Activated CD4-positive, alpha-beta T cell treated with anti-CD3 and anti-CD28 coated beads for 4 hours (primary cell): Measurements from ENCODE around the gene PWWP2A.
"Not testable (repeated sequence)": the region's sequence is repeated elsewhere in the genome, so short reads cannot be mapped to it uniquely, and the experiment has no call there.

Experiments used
- DNase-seq, 2 donors: peaks; one replicate each; pipeline ENCODE4 v3.0.0-alpha.2; 2020

Gene PWWP2A, protein sequence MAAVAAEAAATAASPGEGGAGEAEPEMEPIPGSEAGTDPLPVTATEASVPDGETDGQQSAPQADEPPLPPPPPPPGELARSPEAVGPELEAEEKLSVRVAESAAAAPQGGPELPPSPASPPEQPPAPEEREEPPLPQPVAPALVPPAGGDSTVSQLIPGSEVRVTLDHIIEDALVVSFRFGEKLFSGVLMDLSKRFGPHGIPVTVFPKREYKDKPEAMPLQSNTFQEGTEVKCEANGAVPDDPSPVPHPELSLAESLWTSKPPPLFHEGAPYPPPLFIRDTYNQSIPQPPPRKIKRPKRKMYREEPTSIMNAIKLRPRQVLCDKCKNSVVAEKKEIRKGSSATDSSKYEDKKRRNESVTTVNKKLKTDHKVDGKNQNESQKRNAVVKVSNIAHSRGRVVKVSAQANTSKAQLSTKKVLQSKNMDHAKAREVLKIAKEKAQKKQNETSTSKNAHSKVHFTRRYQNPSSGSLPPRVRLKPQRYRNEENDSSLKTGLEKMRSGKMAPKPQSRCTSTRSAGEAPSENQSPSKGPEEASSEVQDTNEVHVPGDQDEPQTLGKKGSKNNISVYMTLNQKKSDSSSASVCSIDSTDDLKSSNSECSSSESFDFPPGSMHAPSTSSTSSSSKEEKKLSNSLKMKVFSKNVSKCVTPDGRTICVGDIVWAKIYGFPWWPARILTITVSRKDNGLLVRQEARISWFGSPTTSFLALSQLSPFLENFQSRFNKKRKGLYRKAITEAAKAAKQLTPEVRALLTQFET

GRCh38 chr5:160119142-160119904, at the start of gene PWWP2A:
Gene PWWP2A (minus strand): TSS chr5:160119450. CDS start chr5:160119388, 62 bp downstream.
- peak; percentile 97 to 98 for DNase-seq

DNA sequence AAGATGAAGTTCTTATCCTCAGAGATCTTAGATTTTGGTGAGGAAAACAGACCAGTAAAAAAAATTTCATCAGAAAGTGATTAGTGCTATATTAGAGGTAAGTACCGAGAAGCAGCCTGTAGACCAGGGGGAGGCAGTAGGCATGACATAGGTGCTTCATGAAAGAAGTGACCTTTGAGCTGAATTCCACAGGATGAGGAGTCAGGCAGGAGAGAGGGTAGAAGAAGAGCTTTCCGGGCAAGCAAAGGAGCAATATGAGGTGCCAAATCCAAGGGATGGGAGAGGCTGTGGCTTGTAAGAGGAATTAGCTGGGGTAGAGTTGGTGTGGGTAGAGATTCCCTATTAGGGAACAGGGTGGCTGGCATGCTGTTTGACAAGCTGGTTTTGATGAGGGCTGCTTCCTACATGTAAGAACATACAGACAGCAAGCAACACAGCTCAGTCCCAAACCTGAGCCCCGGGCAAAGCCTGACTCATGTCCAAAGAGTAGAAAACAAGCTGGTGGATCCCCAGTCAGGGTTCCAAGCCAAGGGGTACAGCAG, 48.4 kb upstream of the PWWP2A start:
- DNase-seq: no peak

DNA sequence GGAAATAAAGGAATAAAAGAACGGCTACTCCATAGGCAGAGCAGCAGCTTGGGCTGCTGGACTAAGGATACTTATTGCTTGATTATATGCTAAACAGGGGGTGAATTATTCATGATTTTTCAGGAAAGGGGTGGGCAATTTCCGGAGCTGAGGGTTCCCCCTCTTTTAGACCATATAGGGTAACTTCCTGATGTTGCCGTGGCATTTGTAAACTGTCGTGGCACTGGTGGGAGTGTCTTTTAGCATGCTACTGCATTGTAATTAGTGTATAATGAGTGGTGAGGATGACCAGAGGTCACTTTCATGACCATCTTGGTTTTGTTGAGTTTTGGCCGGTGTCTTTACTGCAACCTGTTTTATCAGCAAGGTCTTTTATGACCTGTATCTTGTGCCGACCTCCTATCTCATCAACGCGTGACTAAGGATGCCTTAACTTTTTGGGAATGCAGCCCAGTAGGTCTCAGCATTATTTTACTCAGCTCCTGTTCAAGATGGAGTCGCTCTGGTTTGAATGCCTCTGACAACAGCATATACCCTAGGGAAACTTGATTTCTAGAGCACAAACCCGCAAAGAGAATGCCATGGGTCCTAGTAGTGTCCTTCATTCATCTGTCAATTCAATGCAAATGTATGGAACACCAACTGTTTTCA, 47.8 kb upstream of the PWWP2A start:
- no peak for DNase-seq

DNA sequence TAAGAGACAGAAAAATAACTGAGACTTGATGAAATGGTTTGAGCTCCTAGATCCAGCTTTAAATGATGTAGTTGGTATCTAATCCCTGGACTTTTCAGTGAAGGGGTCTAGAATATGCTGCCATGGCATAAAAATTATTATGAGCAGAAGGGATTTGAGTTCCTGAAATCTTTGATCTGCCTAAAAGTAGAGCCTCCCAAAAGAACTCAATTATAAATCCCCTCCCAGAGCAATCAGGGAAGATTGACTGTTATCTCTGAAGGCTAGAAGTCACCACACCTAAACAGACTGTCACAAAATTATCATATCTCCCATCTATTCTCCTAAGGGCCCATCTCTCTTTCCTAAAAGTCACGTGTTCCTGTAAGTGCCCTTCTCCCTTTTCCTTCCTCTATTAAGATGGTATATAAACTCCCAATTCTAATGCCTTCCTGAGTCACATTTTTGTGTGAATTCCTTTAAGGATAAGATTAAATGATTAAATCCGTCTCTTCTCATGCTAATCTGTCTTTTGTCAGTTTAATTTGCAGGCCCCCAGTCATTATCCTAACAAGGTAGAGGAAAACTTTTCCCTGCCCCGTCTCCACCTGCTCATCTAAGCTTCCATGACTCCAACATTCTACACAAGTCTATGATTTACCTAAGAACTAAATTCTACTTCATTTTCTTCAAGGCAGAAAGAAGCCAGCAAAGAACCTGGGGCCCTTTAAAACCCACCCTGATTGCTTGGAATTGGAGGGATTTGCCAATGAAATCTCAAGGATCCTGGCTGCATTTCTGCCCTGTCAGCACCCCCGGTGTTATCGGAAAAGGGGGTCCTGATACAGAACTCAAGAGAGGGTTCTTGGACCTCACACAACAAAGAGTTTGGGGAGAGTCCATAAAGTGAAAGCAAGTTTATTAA, 47.1 kb upstream of the PWWP2A start:
- DNase-seq: no peak

DNA sequence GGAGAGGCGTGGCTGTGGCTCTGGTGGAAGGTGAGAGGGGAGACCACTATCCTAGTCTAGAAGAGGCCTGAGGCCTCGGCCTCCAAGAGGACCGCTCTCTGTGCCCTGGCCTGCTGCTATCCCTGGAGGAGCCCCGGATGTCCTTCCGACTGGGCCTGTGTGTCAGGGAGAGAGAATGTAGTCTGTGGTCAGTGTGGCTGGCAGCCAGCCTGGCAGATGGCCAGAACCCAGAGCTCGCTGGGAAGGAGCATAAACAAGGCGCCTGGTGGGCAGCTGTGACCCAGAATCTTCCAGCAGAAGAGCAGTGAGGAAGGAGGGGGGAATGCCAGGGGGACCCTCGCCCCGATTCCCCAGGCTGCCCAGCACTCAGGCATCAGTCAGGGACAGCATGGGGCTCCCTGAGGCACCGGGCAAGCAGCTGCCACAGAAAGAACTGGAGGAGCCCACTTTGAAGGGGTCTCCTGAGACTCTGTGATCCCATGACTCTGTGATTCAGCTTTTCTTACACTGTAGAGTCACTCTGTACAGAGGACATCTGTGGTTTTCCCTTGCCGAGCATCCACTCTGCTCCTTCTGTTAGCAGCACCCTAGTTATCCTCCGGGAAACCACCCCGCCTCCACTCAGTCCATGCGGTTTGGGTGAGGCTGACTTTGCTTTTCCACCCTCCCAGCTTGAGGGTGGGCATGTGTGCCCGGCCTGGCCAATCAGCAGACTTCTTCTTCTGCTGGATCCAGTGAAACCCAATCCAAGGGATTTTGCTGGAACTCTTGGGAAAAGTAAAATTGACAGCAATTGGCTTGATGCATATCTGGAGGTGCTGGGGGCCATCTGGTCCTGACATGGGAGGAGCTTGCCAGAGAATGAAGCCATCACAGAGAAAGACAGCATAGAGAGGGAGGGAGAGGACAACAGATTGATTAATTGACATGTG, 46.2 kb upstream of the PWWP2A start:
- no peak for DNase-seq

DNA sequence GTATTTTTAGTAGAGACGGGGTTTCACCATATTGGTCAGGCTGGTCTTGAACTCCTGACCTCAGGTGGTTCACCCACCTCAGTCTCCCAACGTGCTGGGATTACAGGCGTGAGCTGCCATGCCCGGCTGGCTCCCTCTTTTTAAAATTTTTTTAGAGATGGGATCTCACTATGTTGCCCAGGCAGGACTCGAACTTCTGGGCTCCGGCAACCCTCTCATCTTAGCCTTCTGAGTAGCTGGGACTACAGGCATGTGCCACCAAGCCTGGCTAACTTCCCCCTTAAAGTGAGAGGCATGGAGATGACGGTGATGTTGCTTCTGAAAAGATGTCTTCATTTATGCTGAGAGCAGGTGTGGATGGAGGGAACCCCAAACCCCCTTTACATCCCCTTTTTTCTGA, 43.7 kb upstream of the PWWP2A start:
- no peak for DNase-seq

- DNase-seq: no peak
These were observed 42.4 kb upstream of the PWWP2A start for GRCh38 chr5:160161626-160162025.

GRCh38 chr5:160160875-160161274, 41.6 kb upstream of the PWWP2A start:
- DNase-seq: not testable (repeated sequence)

DNA sequence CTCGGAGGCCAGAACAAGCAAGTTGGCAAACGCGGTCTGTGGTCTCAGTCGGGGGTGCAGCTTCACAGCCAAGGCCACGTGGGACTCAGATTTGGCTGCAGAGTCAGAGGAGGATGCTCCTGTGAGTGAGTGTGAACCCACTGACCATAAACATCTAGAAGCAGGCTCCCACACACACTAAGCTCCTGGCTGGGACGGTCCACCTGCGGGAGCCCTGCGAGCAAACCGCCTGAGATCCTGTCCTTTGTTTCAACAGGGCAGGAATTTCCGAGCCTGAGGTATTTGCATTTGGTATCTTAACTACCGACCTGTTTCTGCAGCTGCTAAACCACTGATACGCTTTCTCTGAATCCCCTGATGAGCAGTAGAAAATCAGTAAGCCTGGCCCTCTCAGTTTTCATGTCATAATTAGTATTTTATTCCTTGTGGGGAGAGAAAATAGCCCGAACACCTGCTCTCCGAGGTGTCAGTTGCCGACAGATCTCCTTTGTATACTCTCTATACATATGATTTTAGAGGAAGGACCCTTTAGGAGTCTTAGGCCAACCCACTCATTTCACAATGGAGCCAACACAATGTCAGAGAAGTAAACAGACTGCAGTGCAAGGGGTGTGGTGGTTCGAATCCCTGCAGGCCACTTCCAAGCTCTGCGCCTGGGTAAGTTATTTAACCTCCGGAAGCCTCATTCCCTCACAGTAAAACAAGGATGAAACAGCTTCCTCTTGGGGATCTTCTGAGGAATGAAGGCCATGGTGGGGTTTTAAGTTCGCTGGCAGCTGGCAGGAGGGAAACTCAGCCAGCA, 40.9 kb upstream of the PWWP2A start:
- no peak for DNase-seq

DNA sequence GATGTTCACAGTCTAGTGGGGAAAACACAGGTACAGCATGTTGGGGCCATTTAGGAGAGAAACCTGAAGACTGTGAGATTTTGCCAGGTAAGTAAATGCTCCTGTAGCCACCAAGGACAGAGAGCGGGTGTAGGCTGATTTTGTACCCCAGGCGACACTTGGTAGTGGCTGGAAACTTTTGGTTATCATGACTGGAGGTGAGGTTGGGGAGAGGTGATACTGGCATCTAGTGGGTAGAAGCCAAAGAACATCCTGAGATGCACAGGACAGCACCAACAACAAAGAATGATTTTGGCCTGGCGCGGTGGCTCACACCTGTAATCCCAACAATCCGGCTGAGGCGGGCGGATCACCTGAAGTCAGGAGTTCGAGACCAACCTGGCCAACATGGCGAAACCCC, 38.8 kb upstream of the PWWP2A start:
- no peak for DNase-seq

DNA sequence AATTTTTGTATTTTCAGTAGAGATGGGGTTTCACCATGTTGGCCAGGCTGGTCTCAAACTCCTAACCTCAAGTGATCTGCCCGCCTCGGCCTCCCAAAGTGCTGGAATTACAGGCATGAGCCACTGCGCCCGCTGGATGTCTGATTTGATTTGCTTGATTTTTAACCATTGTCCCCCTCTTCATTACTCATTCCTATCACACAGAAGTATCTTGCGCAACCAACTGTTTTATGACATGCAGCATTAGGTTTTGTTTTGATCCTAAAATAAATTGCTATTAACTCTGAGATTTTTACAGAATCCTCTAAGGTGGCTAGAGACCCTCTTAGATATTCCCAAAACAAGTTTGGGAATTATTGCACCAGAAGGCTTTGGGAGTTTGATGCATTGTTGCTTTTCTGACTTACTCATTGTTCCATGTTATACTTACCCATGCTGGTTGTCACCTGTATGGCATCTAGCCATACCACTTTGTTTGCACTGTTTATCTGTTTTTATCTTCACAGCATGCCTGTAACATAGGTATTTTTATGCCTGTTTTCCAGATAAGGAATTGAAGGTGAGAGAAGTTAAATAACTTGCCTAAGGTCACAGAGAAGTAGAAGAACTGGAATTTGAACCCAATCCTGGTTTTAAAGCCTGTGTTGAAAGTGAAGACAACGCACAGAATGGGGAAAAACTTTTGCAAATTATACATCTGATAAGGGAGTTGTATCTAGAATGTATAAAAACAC, 35.9 kb upstream of the PWWP2A start:
- no peak for DNase-seq

DNA sequence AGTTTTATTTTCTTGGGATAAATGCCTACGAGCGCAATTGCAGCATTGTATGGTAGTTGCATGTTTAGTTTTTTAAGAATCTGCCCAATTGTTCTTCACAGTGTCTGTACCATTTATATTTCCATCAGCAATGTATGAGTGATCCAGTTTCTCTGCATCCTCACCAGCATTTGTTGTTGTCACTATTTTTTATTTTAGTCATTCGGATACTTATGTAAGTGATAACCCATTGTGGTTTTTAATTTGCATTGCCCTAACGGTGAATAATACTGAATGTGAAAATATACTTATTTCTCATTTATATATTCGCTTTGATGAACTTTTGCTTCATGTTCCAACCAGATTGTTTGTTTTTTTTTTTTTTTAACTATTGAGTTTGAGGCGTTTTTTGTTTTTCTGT, 33.7 kb upstream of the PWWP2A start:
- no peak for DNase-seq

DNA sequence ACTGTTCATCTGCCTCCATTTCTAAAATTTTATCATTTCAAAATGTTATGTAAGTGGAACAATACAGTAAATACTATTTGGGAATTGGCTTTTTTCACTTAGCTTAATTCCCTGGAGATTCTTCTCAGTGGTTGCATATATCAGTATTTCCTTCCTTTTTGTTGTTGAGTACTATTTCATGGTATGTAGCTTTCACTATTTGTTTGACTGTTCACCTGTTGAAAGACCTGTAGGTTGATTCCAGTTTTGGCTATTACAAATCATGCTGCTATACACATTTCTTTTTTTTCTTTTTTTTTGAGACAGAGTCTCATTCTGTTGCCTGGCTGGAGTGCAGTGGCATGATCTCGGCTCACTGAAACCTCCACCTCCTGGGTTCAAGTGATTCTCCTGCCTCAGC, 33.0 kb upstream of the PWWP2A start:
- no peak for DNase-seq

GRCh38 chr5:160151017-160151416, 31.8 kb upstream of the PWWP2A start:
- no peak for DNase-seq

DNA sequence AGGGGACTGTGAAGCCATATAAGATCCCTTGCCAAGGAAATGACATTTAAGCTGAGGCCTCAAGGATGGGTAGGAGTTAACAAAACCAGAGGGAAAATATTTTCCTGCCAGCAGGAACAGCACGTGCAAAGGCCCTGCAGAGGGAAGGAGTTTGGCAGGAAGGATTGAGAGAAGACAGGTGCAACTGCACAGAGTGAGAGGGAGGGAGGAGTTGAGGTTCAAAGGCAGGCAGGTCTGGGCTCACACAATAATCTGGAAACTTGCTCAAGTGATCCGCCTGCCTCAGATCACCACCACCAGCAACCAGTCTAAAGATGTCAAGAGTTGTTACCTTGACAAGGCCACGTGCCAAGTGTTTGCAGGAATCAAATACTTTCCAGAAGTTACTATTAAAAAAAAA, 31.1 kb upstream of the PWWP2A start:
- DNase-seq: no peak

DNA sequence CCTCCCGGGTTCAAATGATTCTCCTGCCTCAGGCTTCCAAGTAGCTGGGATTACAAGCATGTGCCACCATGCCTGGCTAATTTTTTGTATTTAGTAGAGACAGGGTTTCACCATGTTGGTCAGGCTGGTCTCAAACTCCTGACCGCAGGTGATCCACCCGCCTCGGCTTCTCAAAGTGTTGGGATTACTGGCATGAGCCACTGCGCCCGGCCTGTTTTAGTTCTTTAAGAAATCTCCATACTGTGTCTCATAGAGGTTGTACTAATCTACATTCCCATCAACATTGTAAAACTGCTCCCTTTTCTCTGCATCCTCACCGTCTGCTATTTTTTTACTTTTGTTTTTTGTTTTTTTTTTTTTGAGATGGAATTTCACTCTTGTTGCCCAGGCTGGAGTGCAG, 25.2 kb upstream of the PWWP2A start:
- not testable (repeated sequence) for DNase-seq

GRCh38 chr5:160134332-160134731, 15.1 kb upstream of the PWWP2A start:
- no peak for DNase-seq

DNA sequence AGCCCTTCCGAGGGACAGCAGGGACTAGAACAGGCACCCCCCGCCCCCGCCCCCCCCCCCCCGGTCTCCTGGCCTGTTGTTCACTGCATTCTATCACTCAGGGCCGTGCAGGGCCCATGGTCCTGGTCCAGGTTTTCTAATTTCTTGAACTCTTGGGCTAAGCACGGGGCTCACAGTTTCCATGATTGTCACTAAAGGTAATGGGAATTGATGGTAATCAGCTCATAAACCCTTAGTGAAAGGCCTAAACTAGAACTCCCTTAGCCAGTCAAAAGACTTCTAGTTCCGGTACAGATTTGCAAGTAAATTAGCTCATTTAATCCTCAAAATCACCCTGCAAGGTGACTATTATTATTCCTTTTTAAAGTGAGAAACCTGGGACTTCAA, 14.7 kb upstream of the PWWP2A start:
- DNase-seq: no peak
